Measurements from ENCODE around the gene RNF31. TPM values are rescaled to one million over a fixed set of nuclear protein-coding genes. Genes with fewer than 3 reads are reported as not detected.

Gene RNF31
- polyA plus RNA-seq, 1 experiment, result 12.4 TPM

GRCh38 chr14:24167469-24168114 lies 20.3 kb downstream of the RNF31 start:
- ChIA-PET POLR2A (no interaction called here), CTCF (no interaction called here)
- no peak for TF ChIP-seq CTCF (IDR thresholded peaks at IDR 0.05; ENCODE audit: insufficient read depth, low read depth, low read length)
- no peaks in the 10 kb centered on the region for H3K27me3 ChIP-seq (ENCODE audit: control insufficient read depth, insufficient read depth, low read length)
- H3K36me3 ChIP-seq (ENCODE audit: control insufficient read depth, insufficient read depth, low read length), result peaks cover 35% of the 10 kb centered on the region
- H3K4me3 ChIP-seq (ENCODE audit: low read depth, low read length), result no peak overlapping the region
- no peak for DNase-seq (ENCODE audit: low read depth)

- Histone ChIP-seq H3K36me3 (ENCODE audit: control insufficient read depth, insufficient read depth, low read length) (peaks cover 20% of the 10 kb centered on the region), H3K27me3 (ENCODE audit: control insufficient read depth, insufficient read depth, low read length) (no peaks in the 10 kb centered on the region), H3K4me3 (ENCODE audit: low read depth, low read length) (no peak within 1 kb of the TSS)
- ChIA-PET POLR2A (no interaction called here), CTCF (interaction anchor here (1.0 to 3.1 kb wide), 3 partner anchors 10 to 128 kb away, joined by 3 to 12 read pairs (median 6); partner anchors contain the start of genes DHRS1, IRF9 and NOP9)
- no peak for TF ChIP-seq CTCF (IDR thresholded peaks at IDR 0.05; ENCODE audit: insufficient read depth, low read depth, low read length)
- no peak for DNase-seq (ENCODE audit: low read depth)
These were observed 24.3 kb downstream of the RNF31 start, which contains the start of gene REC8 for GRCh38 chr14:24171422-24172260. REC8 (plus strand) TSS chr14:24172080; CDS start chr14:24172553, 473 bp downstream.

GRCh38 chr14:24172261-24172860 lies 25.1 kb downstream of the RNF31 start:
- no peak for TF ChIP-seq CTCF (IDR thresholded peaks at IDR 0.05; ENCODE audit: insufficient read depth, low read depth, low read length)
- POLR2A ChIA-PET, result no interaction called here

GRCh38 chr14:24172871-24173281 lies 25.6 kb downstream of the RNF31 start:
- H3K4me3 ChIP-seq (ENCODE audit: low read depth, low read length), result no peak overlapping the region
- POLR2A ChIA-PET, result no interaction called here
- no peak for DNase-seq (ENCODE audit: low read depth)
- CTCF ChIA-PET, result interaction anchor here (3.1 kb wide), 1 partner anchor 11 kb away, joined by 12 read pairs; the partner anchor contains the start of gene IRF9
- TF ChIP-seq CTCF (IDR thresholded peaks at IDR 0.05; ENCODE audit: insufficient read depth, low read depth, low read length), result no peak
- peaks cover 22% of the 10 kb centered on the region for H3K36me3 ChIP-seq (ENCODE audit: control insufficient read depth, insufficient read depth, low read length)
- H3K27me3 ChIP-seq (ENCODE audit: control insufficient read depth, insufficient read depth, low read length), result no peaks in the 10 kb centered on the region

More at GRCh38 chr14:24172261-24172860, 25.1 kb downstream of the RNF31 start:
- peaks cover 21% of the 10 kb centered on the region for H3K36me3 ChIP-seq (ENCODE audit: control insufficient read depth, insufficient read depth, low read length)
- CTCF ChIA-PET, result interaction anchor here (3.1 kb wide), 1 partner anchor 11 kb away, joined by 12 read pairs; the partner anchor contains the start of gene IRF9
- no peaks in the 10 kb centered on the region for H3K27me3 ChIP-seq (ENCODE audit: control insufficient read depth, insufficient read depth, low read length)
- no peak for DNase-seq (ENCODE audit: low read depth)
- no peak overlapping the region for H3K4me3 ChIP-seq (ENCODE audit: low read depth, low read length)

All from BJ (cell line).